Measurements from ENCODE around the gene FAM83C. TPM values are rescaled to one million over a fixed set of nuclear protein-coding genes. Genes with fewer than 3 reads are reported as not detected.
A peak's percentile ranks its signal among the peaks of the same experiment; 100 is the strongest.
"Not testable (repeated sequence)": the region's sequence is repeated elsewhere in the genome, so short reads cannot be mapped to it uniquely, and the experiment has no call there.

The FAM83C gene
- total RNA-seq, 1 donor from 2014 or later = 0.72 TPM

DNA sequence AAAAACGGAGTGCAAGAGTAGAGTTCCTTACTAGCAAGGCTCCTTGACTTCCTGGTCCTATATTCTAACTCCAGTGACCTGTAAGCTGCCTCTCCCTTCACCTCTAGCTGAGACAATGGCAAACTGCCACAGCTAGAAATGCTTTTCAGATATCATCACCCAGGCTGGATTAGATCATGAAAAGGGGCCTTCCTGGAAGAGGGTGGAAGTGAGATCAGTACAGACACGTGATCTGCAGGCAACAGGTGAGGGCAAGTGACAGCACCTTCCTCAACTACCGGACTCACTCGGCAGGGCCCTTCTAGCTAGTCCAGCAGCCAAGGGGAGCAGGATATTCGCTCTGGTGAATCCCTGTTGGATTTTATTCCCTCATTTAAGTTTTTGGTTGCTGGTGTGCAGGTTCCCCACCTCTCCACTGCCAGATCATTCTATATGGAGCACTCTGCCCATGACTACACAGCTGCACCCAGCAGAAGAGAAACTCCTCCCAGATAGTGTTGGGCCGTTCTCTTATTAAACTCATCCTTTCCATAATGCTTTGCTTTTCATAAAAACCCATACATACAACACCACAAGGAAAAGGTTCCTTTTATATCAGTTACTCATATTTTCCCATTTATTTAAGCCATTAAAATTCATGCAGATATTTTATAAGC is 26.4 kb upstream of the FAM83C start:
- DNase-seq (ENCODE audit: low spot score) = peak; percentile 54

DNA sequence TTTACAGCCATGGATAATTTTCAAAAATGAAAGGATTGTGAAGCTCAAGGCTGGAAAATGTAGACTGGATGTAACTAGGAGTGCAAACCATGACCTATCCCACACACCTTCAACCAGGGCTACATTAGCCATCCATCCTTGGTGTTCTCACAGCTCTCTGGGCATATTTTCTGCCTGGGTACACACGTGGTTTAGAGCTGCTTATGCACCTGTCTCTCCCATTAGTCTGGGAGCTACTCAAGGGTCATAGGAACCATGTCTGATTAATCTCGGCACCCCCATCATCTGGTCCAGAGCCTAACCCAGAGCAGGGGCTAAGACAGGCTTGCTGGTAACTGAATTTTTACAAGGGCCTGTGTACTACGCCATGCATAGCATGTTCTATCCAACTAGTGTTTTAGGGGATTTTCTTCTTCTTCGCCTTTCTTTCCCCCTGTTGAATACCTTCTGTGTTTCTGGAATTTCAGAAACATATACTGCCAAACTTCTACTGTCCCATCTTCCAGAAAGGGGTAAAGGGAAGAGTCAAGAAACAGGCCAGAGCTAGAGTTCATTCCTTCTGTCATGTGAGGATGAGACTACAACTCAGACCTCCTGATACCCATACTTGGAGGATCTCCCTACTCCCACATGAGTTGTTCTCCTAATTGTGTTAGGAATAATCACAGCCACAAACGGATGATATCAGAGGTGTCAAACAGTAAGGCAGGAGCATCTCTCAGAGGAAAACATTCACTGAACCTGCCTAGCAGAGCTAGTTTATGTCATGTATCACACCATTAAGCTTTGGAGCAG is 25.4 kb upstream of the FAM83C start:
- DNase-seq (ENCODE audit: low spot score) = no peak

DNA sequence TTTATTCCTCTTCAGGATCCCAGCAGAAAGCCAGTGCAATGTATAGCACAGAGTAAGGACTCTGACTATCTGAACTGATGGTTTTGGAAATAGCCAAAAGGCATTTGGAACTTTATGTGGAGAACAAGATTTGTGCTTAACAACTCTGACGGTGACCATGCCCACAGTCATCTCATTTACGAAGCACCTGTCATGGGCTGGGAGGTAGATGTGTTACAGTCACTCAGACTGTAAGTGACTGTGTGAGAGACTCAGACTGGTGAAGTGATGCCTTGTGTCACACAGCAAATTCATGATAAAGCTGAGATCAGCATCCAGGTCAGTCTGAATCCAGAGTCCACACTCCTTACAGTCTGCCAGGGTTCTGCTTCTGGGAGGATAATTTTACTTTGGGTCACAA is 23.9 kb upstream of the FAM83C start:
- no peak for DNase-seq (ENCODE audit: low spot score)

DNA sequence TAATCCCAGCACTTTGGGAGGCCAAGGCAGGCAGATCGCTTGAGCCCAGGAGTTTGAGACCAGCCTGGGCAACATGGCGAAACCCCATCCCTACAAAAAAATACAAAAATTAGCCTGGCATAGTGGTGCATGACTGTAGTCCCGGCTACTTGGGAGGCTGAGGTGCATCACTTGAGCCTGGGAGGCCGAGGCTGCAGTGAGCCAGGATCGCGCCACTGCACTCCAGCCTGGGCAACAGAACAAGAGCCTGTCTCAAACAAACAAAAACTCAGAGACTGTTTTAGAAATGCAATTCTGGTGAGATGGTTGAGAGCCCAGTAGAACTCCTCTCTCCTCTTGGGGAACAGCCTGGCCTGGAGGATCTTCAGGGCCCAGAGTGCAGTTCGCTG is 23.4 kb upstream of the FAM83C start:
- DNase-seq (ENCODE audit: low spot score) = not testable (repeated sequence)

DNA sequence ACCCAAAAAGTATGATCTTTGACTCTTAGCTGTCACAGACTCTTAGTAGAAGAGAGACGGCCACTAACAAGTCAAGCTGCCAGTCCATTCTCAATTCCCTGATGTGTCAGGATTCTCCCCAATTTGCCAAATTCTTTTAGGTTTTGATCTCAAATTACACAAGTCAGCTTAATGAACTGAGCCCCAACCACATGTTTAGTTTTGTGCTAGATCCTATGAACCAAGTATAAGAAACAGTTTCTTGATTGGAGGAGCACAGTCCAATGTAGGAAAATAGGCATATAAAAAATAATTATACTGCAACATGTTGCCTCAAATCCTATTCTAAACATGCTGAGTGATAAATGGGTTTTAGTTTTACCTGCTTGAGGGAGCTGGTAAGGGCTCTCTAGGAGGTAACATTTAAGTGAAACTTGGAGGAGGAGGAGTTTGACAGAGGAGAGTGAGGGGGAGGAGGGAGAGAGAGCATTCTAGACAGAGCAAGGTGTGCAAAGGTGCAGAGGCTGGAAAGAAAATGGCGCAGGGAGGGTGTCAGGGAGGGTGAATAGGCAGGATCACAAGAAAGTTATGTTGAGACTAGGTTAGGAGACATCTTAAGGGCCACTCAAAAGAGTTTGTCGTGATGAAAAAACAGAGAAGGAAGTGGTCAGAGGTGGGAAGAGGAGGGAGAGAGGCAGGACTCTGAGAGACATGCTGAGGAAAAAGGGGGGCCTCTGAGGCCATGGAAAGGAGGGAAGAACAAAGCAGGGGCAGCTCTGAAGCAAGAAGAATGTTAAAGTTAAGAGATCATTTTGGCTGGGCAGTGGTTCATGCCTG is 22.8 kb upstream of the FAM83C start:
- no peak for DNase-seq (ENCODE audit: low spot score)

DNA sequence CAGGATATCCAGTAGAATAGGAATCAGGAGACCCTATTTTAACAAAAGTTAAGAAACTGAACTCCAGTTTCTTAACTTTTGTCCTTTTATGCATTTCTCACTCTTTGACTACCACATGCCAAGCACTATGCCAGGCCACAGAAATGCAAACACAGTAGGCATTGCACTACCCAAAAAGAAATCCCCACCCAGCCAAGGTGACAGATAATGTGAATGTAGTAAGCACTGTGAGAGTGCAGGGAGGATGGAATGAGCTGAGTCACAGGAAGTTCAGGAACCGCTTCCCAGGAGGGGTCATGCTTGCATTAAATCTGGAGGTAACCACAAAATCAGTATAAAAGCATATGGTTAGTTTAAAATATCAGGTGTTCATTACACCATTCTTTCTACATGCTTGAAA is 20.1 kb upstream of the FAM83C start:
- DNase-seq (ENCODE audit: low spot score) = no peak

DNA sequence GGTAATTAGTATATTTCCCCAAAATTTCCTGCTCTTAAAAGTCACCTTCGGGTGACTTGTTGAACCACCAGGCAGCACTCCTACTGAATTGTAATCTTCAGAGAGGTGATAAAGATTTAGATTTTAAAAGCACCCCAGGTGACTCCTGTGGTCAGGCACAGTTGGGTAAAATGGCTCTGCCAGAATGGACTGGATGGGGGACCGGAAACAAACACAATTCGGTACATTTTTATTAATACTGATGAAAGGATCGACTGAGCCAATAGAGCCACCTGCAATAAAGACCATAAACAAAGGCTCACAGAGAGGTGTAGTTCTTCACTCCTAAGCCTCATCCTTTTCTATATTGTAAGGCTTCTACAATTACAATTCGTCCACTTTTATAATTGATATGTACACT is 19.6 kb upstream of the FAM83C start:
- DNase-seq (ENCODE audit: low spot score) = no peak

DNA sequence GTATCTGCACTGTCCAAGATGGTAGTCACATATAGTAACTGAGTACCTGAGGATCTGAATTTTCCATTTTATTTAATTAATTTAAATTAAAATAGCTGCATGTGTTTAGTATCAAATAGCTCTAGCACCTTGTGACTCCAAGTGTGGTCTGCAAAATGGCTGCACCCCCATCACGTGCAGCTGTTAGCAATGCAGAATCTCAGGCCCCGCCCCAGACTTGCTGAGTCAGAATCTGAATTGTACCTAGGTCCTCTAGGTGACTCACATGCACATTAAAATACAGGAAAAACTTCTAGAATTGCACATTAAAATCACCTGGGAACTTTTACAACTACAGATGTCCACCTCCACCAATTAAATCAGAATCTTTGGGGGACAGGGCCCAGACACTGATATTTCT is 19.2 kb upstream of the FAM83C start:
- no peak for DNase-seq (ENCODE audit: low spot score)

DNA sequence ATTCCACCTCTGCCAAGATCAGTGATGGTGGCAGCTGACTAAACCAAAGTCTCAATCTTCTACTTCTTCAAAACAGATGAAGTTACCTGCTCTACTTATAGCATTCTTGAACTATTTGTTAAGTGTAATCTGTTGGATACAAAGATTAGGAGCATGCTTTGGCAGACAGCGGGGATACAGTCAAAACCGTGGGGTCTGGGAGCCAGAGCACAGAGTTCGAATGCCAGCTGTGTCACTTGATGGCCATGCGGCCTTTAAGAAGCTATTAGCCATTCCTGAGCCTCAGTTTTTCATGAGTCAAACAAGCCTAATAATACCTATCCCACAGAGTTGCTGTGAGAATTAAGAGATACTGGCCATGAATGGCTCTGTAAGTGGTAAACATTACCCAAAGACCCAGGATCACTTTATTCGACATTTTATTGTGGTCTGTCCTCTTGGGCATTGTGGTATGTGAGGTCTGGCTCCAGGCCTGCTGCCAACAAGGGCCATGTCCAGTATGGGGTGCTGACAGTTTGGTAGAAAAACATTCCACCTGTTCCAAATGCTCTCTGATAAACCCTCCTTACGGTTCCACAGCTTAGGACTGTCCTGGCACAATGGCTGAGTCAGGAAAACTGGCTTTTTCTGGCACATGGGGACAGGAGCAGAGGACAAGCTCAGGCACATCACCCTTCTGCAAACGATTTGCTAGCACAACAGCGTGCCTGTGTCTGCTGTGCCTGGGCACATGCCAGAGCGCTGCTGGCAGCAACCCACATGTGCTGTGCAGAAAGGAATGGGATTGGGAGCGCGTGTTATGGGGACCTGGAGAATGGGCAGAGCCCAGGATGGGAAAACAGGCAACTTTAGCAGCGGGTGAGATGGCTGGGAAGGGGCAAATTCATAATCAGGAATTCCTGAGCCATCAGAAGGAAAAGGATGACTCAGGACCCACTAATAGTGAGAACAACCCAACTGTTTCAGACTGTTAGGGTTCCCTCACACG is 15.7 kb upstream of the FAM83C start:
- peak; percentile 38 for DNase-seq (ENCODE audit: low spot score)

DNA sequence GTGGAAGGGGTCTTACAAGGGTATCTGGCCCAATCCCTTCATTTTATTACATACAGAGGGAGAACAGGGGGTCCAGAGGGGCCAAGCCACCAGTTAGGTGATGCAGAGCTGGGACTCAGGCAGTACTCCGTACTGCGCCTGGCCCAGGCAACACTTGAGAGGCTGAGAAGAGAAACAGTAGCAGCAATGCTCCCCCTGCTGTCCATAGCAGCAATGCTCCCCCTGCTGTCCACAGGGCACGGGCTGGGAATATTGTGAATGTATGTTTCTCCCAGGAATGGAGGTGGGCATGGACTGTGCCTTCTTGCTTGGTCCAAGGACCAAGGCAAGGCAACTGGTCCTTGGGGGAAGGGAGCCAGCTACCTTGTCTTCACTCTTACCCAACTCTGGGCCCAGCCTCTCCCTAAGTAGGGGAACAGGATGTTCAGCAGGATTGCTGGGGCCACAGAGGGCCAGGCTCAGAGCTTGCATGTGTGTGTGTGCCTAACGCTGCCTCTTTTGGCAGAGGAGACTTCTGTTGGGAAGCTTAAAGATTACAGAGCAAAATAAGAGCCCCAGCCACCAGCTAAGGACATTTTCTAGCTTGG is 14.8 kb upstream of the FAM83C start:
- DNase-seq (ENCODE audit: low spot score) = peak; percentile 46

DNA sequence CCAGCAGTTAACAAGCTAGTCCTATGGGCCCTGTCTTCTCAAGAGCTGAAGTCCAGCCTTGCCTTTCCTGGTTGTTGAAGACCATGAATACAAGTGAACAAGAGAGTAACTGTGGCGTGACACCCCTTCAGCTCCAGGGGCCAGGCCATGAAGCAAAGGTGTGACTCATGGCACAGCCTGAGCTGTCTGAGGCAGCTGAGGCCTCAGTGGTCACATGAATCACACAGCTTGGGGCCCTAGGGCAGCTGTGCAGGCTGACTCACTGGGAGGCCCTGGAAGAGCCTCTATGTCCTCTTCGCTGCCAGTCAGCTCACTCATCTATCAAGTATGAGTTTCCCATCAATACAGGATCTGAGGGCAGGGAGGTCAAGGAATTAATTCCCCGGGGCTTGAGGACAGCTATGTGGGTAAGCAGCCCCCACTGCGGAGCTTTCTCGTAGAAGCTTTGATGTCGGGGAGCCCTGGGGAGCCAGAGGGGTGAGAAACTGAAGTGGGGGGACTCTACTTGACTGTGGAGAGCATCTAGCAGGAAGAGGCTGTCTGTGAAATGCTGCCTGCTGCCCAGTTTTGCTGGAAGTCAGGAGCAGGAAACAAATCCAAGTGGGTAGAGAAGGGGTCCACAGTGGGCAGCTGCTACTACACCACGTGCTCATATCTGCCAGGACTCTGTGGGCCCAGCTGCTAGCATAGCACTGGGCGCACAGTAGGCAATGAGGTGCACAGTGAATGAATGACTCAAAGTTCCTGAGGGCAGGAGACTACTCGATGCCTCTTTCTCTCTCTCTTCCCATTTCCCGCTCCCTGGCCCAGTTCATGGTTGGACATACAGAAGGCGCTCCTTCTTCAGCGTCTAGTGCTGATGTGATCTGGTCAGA is 13.7 kb upstream of the FAM83C start:
- DNase-seq (ENCODE audit: low spot score) = peak; percentile 89

DNA sequence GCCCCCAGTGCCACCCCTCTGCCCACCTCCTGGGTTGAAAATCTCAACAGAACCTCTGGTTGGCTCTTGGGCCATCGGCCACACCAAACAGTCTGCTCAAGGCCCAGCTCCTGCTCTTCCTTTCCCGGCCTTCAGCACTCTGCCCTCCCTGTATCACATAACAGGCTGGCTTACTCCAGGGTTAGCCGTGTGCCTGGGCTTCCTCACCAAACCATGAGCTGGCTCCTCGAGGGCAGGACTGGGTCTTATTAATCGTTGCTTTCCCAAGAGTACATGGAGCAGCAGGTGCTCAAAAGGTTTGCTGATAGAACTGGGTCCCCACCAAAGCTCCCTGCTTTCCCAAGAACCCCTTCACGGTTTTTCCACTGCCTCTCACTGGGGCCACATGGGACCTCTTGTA is 12.7 kb upstream of the FAM83C start:
- DNase-seq (ENCODE audit: low spot score) = no peak

DNA sequence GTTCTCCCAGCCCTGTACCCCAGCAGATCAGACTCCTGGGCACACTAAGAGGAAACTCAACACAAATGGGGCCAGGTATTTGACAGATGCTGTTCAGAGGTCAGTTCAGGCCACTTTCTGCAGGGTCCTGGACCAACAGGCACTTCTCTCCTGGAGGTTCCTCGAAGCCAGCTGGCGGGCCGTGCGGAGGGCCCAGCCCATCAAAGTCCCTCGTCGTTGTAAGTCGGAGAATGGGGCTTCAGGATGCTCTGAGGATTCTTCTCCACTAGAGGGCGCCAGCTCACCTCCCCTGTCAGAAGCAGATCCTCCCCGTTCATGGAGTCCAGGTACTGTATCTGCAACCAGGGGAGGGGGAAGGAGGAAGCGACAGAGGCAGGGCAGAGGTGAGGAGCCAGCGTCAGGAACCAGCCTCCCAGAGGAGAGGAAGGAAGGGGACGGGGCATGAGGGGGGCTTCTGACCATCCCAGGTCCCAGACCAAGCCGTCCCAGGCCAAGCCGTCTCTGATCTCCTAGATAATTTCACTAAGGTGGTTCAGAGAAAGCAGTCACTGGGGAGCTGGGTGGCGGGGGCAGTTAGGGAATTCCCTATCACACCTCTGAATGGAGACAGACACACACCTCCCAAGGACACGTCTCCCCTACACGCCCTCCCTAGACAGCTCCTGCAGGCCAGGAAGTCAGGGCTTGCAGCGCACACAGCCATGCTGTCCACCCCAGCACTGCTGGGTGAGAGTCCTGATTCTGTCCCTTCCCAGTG is 11.7 kb upstream of the FAM83C start:
- DNase-seq (ENCODE audit: low spot score) = peak; percentile 87

DNA sequence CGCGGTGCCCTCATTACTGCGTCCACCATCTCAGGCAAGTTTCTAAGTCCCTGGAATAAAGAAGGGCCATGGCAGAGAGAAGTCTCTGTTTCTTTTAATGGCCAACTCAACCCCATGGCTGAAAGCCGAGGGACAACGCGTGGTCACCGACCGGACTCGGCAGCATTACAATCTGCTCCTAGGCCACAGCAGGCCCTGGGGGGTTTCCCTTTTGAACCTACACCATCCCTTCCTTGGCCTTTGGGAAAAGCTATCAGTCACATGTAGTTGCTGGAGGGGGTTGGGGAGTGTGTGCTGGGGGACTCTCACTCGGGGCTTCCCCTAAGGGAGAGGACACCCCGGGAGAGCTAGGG is 11.1 kb upstream of the FAM83C start:
- no peak for DNase-seq (ENCODE audit: low spot score)

DNA sequence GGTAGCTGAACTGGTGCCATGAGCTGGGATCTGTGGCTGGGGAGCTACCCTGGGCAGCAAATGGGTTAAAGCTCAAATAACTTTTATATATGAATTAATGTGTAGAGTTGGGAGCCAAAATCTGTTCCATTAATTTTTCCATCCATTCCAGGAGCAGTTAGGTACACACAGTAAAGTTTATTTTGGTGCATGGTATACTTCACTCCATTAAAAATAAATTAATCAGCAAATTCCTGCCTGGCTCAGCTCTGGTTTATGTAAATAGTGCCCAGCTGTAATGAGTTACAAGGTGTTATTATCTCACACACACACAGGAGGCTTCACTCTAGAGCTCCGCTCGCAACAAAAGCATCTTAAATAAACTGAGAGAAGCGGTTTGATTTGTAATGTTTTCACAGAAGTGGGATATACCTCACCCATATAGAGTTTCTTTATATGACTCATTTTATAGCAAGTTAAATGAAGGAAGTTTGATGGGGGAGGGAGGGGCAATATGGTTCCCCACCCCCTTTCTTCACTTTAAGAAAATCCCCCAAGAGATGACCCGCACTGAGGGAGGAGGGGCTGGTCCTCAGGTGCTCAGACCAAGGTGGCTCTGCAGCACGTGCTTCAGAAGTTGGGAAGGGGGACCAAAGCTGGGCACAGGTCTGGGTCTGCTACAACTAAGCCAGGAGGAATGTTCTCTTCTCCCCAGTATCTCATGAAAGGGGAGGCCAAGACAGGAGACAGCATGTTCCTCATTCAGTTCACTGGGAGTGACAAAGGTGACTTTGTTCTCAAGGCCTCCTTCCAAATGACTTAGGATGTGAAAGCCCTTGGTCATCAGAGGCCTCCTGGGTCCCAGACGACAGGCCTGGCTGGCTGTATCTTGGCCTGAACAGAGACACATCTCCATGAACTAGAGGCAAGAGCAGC is 10.5 kb upstream of the FAM83C start:
- DNase-seq (ENCODE audit: low spot score) = no peak

DNA sequence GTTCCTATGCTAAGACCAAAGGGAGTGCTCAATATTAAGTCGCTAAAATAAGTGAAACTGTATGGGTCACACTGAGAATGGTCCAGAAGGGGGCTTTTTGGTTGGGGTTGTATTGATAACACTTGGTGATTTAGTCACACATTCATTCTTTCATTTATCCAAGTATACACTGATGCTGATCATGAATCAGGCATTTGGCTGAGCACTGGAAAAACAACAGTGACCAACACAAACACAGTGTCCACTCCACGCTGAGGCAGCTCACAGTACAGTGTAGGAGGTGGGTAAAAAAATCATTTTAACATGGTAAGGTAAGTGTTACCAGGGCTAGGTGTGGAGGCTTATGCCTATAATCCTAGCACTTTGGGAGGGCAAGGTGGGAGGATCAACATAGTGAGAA is 9.2 kb upstream of the FAM83C start:
- no peak for DNase-seq (ENCODE audit: low spot score)

DNA sequence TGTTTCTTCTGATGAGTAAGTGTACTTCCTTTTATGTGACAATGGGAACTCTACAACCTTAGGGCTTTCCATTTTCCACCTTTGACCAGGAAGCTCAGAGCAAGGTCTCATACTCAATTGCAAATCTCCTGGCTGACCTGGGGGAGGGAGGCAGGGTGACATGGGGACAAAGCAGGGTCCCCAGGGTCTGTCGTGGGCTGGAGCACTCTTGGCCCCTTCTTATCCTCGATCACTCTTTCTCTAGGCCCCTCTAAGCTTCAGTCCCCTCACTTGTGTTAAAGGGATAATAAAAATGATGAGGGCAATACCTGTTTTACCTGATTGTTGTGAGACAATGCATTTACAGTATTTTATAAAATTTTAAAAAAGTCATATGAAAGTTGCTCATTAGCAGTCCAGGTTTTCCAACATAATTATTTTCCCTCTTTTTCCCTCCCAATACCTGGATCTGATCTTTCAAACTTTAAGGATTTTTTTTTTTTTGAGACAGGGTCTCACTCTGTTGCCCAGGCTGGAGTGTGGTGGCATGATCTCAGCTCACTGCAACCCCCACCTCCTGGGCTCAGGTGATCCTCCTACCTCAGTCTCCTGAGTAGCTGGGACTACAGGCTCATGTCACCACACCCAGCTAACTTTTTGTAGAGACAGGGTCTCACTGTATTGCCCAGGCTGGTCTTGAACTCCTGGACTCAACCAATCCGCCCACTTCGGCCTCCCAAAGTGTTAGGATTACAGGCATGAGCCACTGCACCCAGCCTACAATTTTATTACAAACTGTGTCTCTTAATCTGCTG is 8.4 kb upstream of the FAM83C start:
- DNase-seq (ENCODE audit: low spot score) = no peak

Data from umbilical cord (tissue), 2 donors.